AG10803 (cell line): Measurements from ENCODE around the gene TRIOBP.

Experiments used
- DNase-seq: peaks from one replicate; pipeline ENCODE4 v3.0.0; 2010; ENCODE audit warnings: low read depth
- H3K4me3 ChIP-seq: 2 replicates; pipeline ENCODE4 v1.5.1; 2011; ENCODE audit warnings: mild to moderate bottlenecking, low read length, control low read depth
- TF ChIP-seq, protein P1 (sequence below): conservative IDR thresholded peaks from 2 replicates; pipeline ENCODE4 v1.5.1; 2011; ENCODE audit warnings: mild to moderate bottlenecking, low read length, control low read depth, inconsistent platforms

The TRIOBP gene

GRCh38 chr22:37734402-37734700, 37.5 kb downstream of the TRIOBP start:
- H3K4me3 ChIP-seq: no peak overlapping the region
- TF ChIP-seq, protein P1, sequence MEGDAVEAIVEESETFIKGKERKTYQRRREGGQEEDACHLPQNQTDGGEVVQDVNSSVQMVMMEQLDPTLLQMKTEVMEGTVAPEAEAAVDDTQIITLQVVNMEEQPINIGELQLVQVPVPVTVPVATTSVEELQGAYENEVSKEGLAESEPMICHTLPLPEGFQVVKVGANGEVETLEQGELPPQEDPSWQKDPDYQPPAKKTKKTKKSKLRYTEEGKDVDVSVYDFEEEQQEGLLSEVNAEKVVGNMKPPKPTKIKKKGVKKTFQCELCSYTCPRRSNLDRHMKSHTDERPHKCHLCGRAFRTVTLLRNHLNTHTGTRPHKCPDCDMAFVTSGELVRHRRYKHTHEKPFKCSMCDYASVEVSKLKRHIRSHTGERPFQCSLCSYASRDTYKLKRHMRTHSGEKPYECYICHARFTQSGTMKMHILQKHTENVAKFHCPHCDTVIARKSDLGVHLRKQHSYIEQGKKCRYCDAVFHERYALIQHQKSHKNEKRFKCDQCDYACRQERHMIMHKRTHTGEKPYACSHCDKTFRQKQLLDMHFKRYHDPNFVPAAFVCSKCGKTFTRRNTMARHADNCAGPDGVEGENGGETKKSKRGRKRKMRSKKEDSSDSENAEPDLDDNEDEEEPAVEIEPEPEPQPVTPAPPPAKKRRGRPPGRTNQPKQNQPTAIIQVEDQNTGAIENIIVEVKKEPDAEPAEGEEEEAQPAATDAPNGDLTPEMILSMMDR: no peak
- DNase-seq: no peak

GRCh38 chr22:37734964-37735451, 38.2 kb downstream of the TRIOBP start:
- H3K4me3 ChIP-seq: no peak overlapping the region
- TF ChIP-seq, protein P1: peak; percentile 33
- DNase-seq: no peak

DNA sequence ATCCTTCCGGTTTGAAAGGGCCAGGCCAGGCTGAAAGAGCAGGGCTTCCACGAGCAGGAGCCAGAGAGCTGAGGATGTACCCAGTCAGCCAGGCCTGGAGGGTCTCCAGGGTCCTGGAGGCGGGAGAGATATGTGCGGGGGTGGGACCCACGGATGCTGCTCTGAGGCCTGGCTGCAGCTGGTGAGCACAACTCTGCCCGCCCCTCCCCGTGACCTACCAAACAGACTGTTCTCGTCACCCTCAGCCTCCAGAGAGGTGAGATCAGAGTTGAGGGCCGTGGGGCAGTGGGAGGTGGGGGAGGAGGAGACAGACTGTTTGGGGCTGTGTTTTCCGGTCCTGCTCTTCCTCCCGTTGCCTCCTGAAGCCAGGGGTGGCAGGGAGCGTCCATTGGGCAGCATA, 42.2 kb downstream of the TRIOBP start:
- TF ChIP-seq, protein P1: no peak
- H3K4me3 ChIP-seq: no peak overlapping the region
- peak; percentile 62 for DNase-seq

DNA sequence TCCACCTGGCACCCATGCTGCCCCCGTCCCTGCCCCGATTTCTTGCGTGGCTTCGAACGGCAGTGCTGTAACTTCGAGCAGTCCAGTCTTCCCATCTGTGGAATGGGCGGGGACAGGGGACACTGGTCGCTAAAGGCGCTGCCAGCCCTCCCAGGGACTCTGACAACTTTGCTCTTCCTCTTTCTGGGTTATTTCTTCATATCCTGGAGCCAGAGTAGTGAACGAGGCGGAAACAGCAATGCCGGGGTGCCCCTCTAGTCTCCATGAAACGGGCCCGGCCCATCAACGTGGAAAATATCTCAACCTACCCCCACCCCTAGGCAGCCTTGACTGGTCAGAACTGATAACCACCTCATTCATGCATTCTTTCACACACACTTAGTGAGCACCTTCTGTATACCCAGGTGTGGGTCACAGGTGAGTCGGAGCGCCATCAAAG, 42.8 kb downstream of the TRIOBP start:
- no peak overlapping the region for H3K4me3 ChIP-seq
- no peak for DNase-seq
- TF ChIP-seq, protein P1: no peak

- no peak for DNase-seq
- no peak overlapping the region for H3K4me3 ChIP-seq
- TF ChIP-seq, protein P1: no peak
These were observed 43.8 kb downstream of the TRIOBP start for GRCh38 chr22:37740455-37741311.

DNA sequence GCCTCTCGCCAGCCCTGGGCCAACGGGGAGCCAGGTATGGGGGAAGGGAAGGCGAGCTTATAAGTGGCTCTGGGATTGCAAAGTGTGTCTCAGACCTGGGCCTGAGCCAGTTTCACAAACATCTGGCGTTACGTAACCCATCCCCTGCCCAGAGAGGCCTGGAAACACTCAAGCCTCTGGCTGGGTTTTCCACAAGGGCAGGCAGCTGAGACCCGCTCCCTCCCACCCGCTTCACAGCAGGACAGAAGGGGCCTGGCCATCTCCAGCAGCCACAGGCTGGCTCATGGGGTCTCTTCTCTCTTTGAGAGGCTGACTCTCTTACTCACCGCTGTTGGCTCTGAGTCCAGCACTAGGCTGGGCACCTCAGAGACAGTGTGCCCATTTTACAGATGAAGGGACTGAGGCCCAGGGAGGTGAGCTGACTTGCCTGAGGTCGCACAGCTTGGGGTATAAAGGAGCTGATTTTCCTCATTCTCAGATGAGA, 44.5 kb downstream of the TRIOBP start:
- peak; percentile 98 for DNase-seq
- TF ChIP-seq, protein P1: no peak
- H3K4me3 ChIP-seq: no peak overlapping the region
